ENCODE measurements around the gene SMO. TPM values are rescaled to one million over a fixed set of nuclear protein-coding genes. Genes with fewer than 3 reads are reported as not detected.
"Not testable (repeated sequence)": the region's sequence is repeated elsewhere in the genome, so short reads cannot be mapped to it uniquely, and the experiment has no call there.

Gene SMO
- total RNA-seq, 6 experiments from 2014 or later: 6.4 to 21.2 (median 12.1) TPM

DNA sequence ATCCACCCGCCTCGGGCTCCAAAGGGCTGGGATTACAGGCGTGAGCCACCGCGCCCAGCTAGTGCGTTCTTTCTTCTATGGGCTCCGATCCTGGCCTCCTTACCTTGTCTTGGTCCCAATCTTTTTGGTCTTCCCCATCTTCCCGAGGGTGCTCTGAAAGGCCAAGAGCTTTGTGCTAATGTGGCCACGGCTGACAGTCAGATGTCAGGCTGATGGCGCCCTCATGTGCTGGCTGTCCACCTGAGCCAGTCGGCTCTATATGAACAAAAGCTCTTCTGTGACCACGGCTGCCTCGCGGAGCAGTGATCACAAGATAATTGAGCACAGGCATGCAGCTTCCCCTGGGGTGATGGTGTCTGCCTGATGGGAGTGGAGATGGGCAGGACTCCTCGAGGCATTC lies 25.4 kb downstream of the SMO start:
- peaks cover 0 to 11% (median 5%) of the 10 kb centered on the region in 4 donors for H3K4me1 ChIP-seq
- DNase-seq (no peak), ATAC-seq (no peak)
- no peak overlapping the region for H3K27ac ChIP-seq
- TF ChIP-seq, protein P1, sequence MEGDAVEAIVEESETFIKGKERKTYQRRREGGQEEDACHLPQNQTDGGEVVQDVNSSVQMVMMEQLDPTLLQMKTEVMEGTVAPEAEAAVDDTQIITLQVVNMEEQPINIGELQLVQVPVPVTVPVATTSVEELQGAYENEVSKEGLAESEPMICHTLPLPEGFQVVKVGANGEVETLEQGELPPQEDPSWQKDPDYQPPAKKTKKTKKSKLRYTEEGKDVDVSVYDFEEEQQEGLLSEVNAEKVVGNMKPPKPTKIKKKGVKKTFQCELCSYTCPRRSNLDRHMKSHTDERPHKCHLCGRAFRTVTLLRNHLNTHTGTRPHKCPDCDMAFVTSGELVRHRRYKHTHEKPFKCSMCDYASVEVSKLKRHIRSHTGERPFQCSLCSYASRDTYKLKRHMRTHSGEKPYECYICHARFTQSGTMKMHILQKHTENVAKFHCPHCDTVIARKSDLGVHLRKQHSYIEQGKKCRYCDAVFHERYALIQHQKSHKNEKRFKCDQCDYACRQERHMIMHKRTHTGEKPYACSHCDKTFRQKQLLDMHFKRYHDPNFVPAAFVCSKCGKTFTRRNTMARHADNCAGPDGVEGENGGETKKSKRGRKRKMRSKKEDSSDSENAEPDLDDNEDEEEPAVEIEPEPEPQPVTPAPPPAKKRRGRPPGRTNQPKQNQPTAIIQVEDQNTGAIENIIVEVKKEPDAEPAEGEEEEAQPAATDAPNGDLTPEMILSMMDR (IDR thresholded peaks at IDR 0.05): peak in 1 of 4 donors; percentile 12
- no peak for TF ChIP-seq POLR2A (IDR thresholded peaks at IDR 0.05)
- H3K9me3 ChIP-seq: no peaks in the 10 kb centered on the region
- H3K36me3 ChIP-seq: peaks cover 0 to 6% (median 3%) of the 10 kb centered on the region in 4 donors
- H3K27me3 ChIP-seq: no peaks in the 10 kb centered on the region
- intact Hi-C loops (cut with DNase I): loop anchor here (5.0 to 10.0 kb wide), 2 partner anchors 52 to 81 kb away; no protein-coding TSS in a partner anchor
- no peak overlapping the region for H3K4me3 ChIP-seq
- 80% methylated on average over 13 of the region's 15 CpGs for WGBS (ENCODE audit: insufficient coverage, low coverage, low lambda C conversion rate, missing lambda C conversion rate)

DNA sequence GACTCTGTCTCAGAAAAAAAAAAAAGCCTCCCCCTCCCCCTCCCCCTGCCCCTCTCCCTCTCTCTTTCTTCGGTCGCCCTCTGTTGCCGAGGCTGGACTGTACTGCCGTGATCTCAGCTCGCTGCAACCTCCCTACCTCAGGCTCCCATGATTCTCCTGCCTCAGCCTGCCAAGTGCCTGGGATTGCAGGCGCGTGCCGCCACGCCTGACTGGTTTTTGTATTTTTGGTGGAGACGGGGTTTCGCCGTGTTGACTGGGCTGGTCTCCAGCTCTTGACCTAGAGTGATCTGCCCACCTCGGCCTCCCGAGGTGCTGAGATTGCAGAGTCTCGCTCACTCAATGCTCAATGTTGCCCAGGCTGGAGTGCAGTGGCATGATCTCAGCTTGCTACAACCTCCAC lies 27.3 kb downstream of the SMO start:
- 92% methylated on average over 4 of the region's 15 CpGs for WGBS (ENCODE audit: insufficient coverage, low coverage, low lambda C conversion rate, missing lambda C conversion rate)
- H3K4me3 ChIP-seq, H3K27ac ChIP-seq, DNase-seq, H3K36me3 ChIP-seq, H3K27me3 ChIP-seq, H3K4me1 ChIP-seq, H3K9me3 ChIP-seq, ATAC-seq: not testable (repeated sequence)
- intact Hi-C loops (cut with DNase I): loop anchor here (5.0 to 10.0 kb wide), 2 partner anchors 79 to 82 kb away; no protein-coding TSS in a partner anchor

DNA sequence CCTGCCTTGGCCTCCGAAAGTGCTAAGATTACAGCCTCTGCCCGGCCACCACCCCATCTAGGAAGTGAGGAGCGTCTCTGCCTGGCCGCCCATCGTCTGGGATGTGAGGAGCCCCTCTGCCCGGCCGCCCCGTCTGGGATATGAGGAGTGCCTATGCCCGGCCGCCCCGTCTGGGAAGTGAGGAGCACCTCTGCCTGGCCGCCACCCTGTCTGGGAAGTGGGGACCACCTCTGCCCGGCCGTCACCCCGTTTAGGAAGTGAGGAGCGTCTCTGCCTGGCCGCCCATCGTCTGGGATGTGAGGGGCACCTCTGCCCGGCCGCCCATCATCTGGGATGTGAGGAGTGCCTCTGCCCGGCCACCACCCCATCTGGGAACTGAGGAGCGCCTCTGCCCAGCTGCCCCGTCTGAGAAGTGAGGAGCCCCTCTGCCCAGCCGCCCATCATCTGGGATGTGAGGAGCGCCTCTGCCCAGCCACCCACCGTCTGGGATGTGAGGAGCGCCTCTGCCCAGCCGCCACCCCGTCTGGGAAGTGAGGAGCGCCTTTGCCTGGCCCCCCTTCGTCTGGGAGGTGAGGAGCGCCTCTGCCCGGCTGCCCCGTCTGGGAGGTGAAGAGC lies 27.8 kb downstream of the SMO start:
- not testable (repeated sequence) for DNase-seq, H3K9me3 ChIP-seq, H3K4me3 ChIP-seq, H3K27ac ChIP-seq, ATAC-seq, H3K27me3 ChIP-seq, H3K4me1 ChIP-seq, H3K36me3 ChIP-seq
- intact Hi-C loops (cut with DNase I): loop anchor here (5.0 to 10.0 kb wide), 2 partner anchors 79 to 81 kb away; no protein-coding TSS in a partner anchor
- WGBS (ENCODE audit: insufficient coverage, low coverage, low lambda C conversion rate, missing lambda C conversion rate): 93% methylated on average over 7 of the region's 34 CpGs

DNA sequence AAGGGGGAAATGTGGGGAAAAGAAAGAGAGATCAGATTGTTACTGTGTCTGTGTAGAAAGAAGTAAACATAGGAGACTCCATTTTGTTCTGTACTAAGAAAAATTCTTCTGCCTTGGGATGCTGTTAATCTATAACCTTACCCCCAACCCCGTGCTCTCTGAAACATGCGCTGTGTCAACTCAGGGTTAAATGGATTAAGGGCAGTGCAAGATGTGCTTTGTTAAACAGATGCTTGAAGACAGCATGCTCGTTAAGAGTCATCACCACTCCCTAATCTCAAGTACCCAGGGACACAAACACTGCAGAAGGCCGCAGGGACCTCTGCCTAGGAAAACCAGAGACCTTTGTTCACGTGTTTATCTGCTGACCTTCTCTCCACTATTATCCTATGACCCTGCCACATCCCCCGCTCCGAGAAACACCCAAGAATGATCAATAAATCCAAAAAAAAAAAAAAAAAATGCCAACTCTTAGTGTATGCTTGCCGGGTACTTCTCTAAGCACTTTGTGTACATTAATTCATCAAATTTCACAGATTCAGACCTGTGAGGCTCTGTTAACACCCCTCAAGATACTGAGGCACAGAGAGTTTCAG lies 28.5 kb downstream of the SMO start:
- intact Hi-C loops (cut with DNase I): loop anchor here (5.0 to 10.0 kb wide), 2 partner anchors 78 to 80 kb away; no protein-coding TSS in a partner anchor
- 36% methylated on average over 5 of the region's 8 CpGs for WGBS (ENCODE audit: insufficient coverage, low coverage, low lambda C conversion rate, missing lambda C conversion rate)
- ATAC-seq: peak in 1 of 4 donors; percentile 17

DNA sequence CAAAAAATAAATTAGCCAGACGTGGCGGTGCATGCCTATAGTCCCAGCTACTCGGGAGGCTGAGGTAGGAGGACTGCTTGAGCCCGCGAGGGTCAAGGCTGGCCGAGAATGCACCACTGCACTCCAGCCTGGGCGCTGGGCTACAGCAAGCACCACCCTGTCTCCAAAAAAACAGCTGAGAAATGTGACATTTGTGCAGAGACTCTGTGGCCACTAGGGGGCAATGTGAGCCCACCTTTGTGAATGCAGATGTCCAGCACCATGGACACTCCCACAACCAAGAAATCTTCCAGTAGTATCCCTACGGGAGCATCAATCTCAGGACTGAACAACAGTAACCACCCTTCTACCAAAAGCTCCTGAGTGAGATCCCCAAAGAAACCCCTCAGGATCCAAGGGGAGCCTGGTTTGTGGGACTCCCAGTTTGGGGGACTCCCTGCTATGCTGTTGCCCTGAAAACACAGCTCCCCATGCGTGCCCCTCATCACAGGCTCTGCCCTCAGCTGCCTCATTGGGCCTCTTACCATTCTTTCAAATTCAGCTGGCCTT lies 30.2 kb downstream of the SMO start:
- TF ChIP-seq, protein P1 (IDR thresholded peaks at IDR 0.05): peak; percentile 92 to 96 (median 94)
- TF ChIP-seq POLR2A (IDR thresholded peaks at IDR 0.05): no peak
- Histone ChIP-seq H3K27me3 (no peaks in the 10 kb centered on the region), H3K9me3 (no peaks in the 10 kb centered on the region), H3K36me3 (no peaks in the 10 kb centered on the region), H3K27ac (no peak overlapping the region), H3K4me1 (peaks cover 0 to 6% (median 0%) of the 10 kb centered on the region in 4 donors), H3K4me3 (no peak overlapping the region)
- intact Hi-C loops (cut with DNase I): loop anchor here (5.0 to 10.0 kb wide), 2 partner anchors 76 to 79 kb away; no protein-coding TSS in a partner anchor
- 11% methylated on average over 9 of the region's 9 CpGs for WGBS (ENCODE audit: insufficient coverage, low coverage, low lambda C conversion rate, missing lambda C conversion rate)
- DNase-seq (peak; percentile 76 to 87 (median 83)), ATAC-seq (peak; percentile 95 to 98 (median 97))

More for the DNA sequence above, 28.5 kb downstream of the SMO start:
- H3K27me3 ChIP-seq, H3K4me1 ChIP-seq, H3K36me3 ChIP-seq, DNase-seq, H3K4me3 ChIP-seq, H3K9me3 ChIP-seq, H3K27ac ChIP-seq: not testable (repeated sequence)

DNA sequence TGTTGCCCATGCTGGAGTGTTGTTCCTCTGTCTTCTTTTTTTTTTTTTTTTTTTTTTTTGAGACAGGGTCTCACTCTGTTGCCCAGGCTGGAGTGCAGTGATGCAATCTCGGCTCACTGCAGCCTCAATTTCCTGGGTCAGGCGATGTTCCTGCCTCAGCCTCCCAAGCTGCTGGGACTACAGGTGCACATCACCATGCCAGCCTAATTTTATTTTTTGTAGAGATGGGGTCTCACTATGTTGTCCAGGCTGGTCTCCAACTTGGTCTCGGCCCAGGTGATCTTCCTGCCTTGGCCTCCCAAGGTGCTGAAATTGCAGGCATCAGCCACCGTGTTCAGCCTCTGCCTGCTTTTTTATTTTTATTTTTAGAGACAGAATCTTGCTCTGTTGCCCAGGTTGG lies 30.7 kb downstream of the SMO start:
- H3K27me3 ChIP-seq, ATAC-seq, H3K27ac ChIP-seq, H3K4me1 ChIP-seq, H3K4me3 ChIP-seq, DNase-seq, H3K36me3 ChIP-seq, H3K9me3 ChIP-seq: not testable (repeated sequence)
- WGBS (ENCODE audit: insufficient coverage, low coverage, low lambda C conversion rate, missing lambda C conversion rate): 100% methylated on average over 2 of the region's 4 CpGs
- intact Hi-C loops (cut with DNase I): loop anchor here (5.0 to 10.0 kb wide), 2 partner anchors 76 to 78 kb away; no protein-coding TSS in a partner anchor
